ENCODE results near the gene NBPF20.
"Not testable (repeated sequence)": the region's sequence is repeated elsewhere in the genome, so short reads cannot be mapped to it uniquely, and the experiment has no call there.

Gene NBPF20

GRCh38 chr1:145424612-145425435 lies 579 bp downstream of the NBPF20 start:
- in situ Hi-C loops (cut with MboI; ENCODE audit: low sequenced_read_pairs) = not testable (repeated sequence)

- in situ Hi-C loops (cut with MboI; ENCODE audit: low sequenced_read_pairs) = not testable (repeated sequence)
Observed at GRCh38 chr1:145415149-145415548, 10.3 kb downstream of the NBPF20 start.

GRCh38 chr1:145407266-145407665 lies 18.1 kb downstream of the NBPF20 start:
- in situ Hi-C loops (cut with MboI; ENCODE audit: low sequenced_read_pairs) = not testable (repeated sequence)

- in situ Hi-C loops (cut with MboI; ENCODE audit: low sequenced_read_pairs) = not testable (repeated sequence)
Observed at GRCh38 chr1:145404949-145405348, 20.5 kb downstream of the NBPF20 start.

- in situ Hi-C loops (cut with MboI; ENCODE audit: low sequenced_read_pairs) = not testable (repeated sequence)
Observed at GRCh38 chr1:145400701-145401100, 24.7 kb downstream of the NBPF20 start.

Measured in HL-60/S4 (cell line).